Mammary microvascular endothelial cell (primary cell): Measurements from ENCODE around the gene ZFP36L1. TPM values are rescaled to one million over a fixed set of nuclear protein-coding genes. Genes with fewer than 3 reads are reported as not detected.

Experiments
- total RNA-seq: library from RNA; depleted of rRNA; stranded (reverse); fragments of >200 nt; gene quantifications from 2 replicates; pipeline ENCODE4 v1.2.3, GENCODE V29; 2015

ZFP36L1 gene
- total RNA-seq, result 60.8 and 94.0 TPM in 2 replicates

GRCh38 chr14:68792979-68793733 is at the start of gene ZFP36L1:
Gene ZFP36L1, minus strand, starts transcription at chr14:68793067. Its CDS starts 129 bp downstream, at chr14:68792938.

Other genes starting within 250 kb of the ZFP36L1 start
- 442 and 481 TPM in 2 replicates for gene ACTN1, start 186.2 kb upstream of the ZFP36L1 start, total RNA-seq